NCI-H510A treated with DMSO at 0.1 percent for 48 hours (cell line): ENCODE measurements around the gene ASCC2.
A peak's percentile ranks its signal among the peaks of the same experiment; 100 is the strongest.
"Not testable (repeated sequence)": the region's sequence is repeated elsewhere in the genome, so short reads cannot be mapped to it uniquely, and the experiment has no call there.

ENCODE experiments used
- DNase-seq: peaks from one replicate; lab custom pipeline; 2025; lab: John Stamatoyannopoulos, UW

The ASCC2 gene

DNA sequence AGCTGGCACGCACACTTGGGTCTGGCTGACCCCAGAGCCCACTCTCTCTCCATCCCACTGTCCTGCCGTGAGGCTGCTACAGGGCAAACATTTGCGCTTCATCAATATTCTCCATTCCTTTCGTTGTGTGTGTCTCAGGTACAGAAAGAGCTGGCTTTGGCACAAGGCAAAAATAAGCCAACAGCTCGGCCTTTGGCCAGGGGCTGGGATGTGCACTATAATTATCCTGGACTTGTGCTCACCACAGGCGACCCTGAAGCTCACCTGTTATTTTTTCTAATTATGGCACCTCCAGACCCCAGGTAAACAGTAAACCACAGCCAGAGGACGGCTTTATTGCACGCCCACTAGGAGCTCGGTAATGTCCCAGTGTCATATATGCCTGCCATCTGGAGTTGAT is 82.2 kb downstream of the ASCC2 start:
- no peak for DNase-seq

DNA sequence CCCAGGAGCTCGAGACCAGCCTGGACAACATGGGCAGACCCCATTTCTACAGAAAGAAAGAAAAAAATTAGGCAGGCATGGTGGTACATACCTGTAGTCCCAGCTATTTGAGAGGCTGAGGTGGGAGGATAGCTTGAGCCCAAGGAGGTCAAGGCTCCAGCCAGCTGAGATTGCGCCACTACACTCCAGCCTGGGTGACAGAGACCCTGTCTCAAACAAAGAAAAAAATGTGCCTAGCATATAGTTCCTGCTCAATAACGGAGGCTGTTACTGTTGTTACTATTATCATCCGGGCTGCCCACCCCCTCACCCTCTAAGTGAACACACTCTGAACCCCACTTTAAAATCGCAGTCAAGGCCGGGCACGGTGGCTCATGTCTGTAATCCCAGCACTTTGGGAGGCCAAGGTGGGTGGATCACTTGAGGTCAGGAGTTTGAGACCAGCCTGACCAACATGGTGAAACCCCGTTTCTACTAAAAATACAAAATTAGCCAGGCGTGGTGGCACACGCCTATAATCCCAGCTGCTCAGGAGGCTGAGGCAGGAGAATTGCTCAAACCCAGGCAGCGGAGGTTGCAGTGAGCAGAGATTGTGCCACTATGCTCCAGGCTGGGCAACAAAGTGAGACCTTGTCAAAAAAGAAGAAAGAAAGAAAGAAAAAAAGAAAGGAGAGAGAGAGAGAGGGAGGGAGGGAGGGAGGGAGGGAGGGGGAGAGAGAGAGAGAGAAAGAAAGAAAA is 83.2 kb downstream of the ASCC2 start:
- DNase-seq, result not testable (repeated sequence)

DNA sequence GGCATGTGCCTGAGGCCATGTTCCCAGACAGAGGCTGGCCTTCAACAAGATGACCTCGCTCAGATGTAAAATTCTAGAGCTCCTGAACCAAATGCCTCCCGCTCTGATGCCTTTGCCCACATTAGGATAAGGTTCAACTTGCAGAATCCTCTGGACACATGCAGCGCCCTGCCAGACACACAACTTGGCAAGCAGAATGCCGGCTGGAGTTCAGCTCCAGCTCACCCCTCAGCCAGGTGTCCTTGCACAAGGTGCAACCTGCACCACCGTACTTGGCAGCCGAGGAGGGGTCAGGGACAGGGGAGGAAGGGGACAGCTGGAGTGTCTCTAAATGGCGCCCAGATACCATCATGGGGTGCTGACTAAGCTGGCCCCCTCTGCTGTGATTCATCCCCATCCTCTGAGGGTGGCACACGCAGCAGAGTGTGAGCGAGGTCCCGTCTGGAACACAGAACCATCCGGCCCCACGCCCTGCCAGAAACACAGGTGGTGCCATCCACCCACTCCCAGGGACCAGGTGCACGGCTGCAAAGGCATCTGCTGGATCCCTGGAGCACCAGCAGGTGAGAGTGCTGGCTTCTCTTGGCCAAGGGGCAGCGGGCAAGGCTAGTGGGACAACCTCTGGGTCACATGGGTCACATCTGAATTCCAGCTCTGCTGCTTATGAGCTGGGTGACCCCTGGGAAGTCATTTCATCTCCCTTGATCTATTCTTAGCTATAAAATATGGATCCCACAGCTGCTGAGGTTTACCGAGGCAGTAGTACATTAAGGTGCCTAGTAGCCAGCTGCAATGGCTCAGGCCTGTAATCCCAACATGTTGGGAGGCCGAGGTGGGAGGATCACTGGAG is 84.0 kb downstream of the ASCC2 start:
- DNase-seq, result no peak

DNA sequence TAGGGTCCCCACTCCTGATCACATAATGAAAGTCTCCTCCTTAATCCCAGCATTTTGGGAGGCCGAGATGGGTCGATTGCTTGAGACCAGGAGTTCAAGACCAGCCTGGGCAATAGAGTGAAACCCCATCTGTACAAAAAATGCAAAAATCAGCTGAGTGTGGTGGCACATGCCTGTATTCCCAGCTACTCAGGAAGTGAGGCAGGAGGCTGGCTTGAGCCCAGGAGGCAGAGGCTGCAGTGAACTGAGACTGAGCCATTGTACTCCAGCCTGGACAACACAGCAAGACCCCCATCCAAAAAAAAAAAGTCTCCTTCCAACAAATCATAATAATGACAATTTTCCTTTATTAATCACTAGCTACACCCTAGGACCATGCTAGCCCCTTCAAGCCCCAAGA is 86.4 kb downstream of the ASCC2 start:
- no peak for DNase-seq

DNA sequence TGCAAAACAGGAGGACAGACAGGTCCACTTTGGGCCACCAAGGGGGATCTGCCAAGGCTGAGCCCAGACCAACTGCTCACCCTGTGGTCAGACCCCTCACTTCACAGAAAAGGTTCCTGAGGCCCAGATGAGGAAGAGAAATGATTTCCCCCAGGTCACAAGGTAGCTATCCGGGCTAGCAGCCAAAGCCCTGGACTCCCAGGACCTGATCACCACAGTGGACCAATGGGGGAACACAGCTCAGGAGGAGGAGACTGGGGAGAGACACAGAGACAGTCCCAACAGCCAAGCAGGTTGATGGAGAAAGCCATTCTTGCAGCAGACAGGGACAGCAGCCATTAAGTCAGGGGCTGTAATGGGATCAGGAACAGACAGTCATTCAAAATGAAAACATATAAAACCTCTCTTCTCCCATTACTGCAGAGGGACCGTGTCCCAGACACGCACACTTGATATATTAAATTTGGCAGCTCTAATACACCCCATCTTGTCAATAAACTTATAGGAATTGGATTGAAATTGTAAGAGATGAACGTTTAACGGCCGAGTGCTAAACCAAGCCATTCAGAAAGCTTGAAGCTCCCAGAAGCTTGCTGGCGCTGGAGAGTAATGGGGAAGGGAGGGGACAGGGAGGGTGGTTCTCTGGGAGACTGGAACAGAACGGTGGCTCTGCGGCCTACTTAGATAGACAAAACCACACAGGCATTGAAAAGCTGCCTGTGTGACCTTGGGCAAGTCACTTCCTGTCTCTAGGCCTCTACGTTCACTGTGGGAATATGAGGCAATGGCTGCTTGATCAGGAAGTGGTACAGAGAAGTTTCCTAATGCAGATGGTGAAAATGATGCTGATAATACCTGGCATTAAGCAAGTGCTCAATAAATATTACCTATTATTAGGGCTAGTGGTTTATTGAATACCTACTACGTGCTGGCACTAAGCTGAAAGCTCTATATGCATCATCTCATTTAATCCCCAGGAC is 87.2 kb downstream of the ASCC2 start:
- no peak for DNase-seq

DNA sequence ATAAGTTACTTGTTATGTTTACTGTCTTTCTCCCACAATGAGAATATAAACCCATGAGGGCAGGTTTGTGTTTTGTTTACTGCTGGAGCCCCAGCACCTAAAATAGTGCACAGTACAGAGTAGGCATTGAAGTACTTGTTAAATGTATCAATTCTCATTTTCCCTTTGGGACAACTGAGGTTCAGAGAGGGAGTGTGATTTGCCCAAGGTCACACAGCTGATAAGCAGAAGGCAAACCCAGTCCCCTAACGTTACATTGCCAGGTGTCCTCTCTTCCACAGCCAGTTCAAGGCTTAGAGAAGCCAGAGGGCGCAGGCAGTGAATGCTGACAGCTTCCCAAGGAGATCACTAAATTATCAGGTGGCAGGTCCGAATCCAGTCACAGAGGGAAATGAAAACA is 88.0 kb downstream of the ASCC2 start:
- no peak for DNase-seq

DNA sequence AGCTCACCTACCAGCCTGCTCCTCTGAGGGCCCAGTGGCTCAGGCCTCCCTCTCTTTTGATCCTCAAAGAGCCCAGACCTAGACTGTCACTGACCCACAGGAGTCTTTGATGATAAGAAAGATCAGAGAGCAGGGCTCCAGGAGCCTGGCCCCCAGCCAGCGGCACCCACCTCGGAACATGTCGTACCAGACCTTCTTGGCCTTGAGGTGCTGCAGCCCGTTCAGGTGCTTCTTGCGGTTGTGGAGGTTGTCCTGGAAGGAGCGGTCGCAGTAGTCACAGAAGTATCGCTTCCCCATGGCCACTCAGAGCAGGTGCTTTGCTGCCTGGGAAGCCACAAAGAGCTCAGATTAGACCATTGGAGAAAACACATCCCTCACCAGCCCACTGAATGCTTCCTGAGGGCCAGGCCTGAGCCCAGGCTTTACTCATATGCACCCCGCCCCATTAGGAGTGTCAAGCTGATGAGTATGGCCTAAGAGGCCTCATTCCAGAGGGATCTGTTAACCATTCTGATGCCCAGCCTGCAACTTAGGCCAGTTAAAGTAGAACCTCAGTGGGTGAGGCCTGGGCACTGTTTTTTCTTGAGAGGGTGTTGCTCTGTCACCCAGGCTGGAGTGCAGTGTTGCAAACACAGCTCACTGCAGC is 89.7 kb downstream of the ASCC2 start:
- no peak for DNase-seq

DNA sequence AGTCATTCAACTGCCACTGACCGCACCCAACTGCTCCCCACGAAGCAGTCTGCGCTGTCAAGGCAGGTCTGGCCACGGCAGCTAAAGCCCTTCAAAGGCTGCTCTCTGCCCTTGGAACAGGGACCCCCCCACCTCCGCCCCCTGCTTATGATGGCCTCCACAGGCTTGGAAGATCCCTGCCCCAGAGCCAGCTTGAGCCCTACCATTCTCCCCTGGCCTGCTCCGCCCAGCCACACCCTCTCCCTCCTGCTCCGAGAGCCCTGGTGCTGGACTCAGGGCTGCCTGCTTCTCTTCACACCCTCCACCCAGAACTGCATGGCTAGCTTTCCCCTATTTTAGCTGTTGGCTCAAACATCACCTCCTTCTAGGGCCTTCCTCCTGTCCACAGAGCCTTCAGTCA is 90.2 kb downstream of the ASCC2 start:
- DNase-seq, result no peak

DNA sequence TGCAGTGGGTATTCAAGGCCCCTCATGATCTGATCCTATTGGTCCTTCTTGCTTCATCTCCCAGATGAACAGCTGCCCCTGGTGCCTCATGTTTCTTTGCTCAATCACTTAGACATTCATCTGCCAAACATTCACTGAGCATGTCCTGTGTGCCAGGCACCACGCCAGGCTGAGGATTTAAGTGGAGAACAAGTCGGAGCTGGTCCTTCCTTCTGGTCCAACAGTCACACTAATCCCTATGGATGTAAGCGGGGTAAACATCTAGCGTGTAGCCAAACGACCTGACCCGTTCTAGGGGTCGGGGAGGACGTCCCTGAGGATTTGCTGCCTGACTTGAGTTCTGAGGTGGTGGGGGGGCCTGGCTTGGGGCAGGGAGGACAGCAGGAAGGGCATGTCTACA is 93.2 kb downstream of the ASCC2 start:
- DNase-seq, result peak; percentile 37

DNA sequence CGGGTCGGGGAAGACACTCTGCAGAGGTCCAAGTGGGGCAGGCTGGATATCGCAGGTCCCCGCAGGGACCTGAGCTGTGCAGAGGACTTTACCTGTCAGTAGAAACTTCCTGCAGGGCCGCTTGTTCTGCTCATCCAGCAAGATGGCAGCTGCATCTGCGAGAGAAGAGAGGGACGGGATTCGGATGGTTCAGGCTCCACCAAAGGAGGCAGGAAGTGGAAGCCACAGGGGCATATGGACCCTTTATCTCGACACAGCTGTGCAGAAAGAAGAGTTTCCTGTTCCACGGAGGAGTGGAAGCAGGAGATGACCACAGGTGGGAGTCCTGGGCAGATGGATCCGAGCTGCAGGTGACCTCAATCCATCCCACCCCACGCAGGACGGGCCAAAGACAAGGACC is 95.7 kb downstream of the ASCC2 start:
- no peak for DNase-seq

DNA sequence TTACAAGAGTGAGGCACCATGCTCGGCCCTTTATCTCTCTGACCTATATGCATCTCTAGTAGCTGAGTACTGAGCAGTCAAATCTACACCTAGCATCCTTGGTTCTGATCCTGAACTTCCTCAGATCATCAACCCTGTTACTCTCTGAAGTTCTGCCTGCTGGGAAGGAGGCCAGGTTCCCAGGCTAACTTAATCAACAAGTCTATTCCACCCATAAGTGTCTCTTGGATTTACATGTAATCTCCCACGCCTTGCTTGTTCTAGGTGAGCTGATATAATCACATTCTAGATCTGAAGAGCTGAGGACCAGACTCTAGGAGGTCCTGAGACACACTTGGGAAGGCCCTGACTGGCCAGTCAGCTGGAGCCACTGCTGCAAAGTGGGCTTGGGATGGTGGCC is 96.1 kb downstream of the ASCC2 start:
- no peak for DNase-seq

DNA sequence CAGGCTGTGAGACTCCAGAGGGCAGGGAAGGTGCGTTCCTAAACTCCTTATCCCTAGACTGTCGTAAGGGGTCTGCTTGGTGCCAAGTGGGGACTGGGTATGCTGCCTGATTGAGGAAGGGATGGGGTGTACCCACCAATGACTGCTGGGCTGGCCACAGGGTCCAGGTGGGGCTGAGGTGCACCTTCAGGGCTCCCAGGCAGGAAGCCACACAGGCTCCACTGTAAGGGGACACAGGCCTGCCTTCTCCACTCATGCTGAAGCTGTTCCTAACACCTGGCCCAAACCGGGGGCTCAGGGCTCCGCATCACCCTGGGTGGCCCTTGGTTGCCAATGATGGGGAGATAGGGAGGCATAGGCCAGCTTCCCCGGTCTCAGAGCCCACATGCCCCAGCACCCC is 97.9 kb downstream of the ASCC2 start:
- DNase-seq, result no peak

DNA sequence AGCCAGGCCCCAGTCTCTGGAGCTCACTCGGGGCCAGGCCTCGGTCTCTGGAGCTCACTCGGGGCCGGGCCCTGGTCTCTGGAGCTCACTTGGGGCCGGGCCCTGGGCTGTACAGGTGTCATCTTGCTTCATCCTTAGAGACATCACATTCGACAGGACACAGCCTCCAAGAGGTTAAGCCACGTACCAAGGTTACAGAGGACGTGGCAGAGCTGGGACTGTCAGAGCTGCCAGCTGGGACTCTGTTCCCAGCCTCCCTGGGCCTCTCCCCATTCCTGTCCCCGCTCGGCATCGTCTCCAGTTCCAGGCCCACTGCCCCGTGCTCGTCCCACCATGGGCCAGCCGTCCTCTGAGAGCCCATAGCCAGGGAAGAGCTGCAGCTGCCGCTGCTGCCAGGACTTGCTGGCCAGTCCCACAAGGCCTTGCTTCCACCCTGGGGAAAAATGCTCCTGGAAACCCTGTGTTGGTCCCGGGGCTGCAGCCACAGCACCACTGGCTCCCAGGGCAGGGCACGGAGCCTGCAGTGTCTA is 98.7 kb downstream of the ASCC2 start:
- DNase-seq, result no peak
